ENCODE results near the gene OARD1.
"Not testable (repeated sequence)": the region's sequence is repeated elsewhere in the genome, so short reads cannot be mapped to it uniquely, and the experiment has no call there.

OARD1 gene

DNA sequence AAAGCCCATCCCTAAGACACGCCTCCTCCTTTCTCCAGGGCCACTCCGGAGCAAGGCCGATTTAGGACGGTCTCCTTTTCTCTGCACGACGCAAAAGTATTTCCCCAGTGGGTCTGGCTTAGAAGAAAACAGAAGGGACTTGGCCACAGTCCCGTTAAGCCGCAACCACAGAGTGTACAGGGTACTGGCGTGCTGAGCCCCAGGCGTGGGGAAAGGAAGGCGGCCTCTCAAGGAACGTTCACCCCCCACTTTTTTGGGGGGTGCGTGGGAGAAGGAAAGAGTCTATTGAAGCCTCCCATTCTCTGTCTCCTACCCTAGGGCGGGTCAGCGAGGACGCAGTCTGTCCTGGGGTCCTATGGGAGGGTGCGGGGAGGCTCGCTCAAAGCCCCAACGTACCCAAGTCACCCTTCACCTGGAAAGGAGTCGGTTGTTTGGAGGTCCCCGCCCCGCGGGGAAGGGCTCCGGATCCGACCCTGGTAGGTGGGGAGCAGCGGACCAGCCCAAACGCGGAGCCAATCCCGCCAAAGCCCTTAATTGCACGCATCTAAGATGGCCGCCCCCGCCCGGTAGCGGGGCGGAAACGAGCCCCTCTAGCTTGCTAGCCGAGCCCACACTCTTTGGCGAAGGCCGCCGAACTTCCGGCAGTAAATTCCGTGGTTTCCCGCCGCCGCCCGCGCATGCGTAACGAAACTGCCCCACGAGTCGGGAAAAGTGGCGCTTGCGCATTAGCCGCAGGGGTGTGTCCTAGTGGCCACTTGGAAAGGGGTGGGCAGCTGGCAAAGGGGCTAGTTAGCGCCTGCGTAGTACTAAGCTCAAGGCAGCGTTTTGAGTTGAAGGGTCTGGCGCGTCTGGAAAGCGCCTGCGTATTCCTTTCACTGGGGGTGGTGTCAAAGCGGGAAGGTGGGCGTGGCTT, at the start of gene OARD1:
Gene OARD1 (minus strand): TSS at position 434 of the 913 bp plus-strand sequence. CDS start 722 bp downstream, outside the sequence.
- DNase-seq (ENCODE audit: extremely low read depth, insufficient read length): peak; percentile 99
- Histone ChIP-seq H3K36me3 (ENCODE audit: control insufficient read depth, insufficient read depth, low read length) (peaks cover 1% of the 10 kb centered on the region; the same call in 1 of the 2 replicates), H3K4me3 (replicated peaks; ENCODE audit: low read depth, low read length) (peak within 1 kb of the TSS; percentile 100), H3K27me3 (replicated peaks; ENCODE audit: control insufficient read depth, insufficient read depth, low read length) (no peaks in the 10 kb centered on the region)
- no peak for TF ChIP-seq CTCF (IDR thresholded peaks at IDR 0.05; ENCODE audit: insufficient read depth, low read length, poor library complexity, severe bottlenecking)

- TF ChIP-seq CTCF (IDR thresholded peaks at IDR 0.05; ENCODE audit: insufficient read depth, low read length, poor library complexity, severe bottlenecking): no peak
- no peak overlapping the region for H3K4me3 ChIP-seq (replicated peaks; ENCODE audit: low read depth, low read length)
- no peaks in the 10 kb centered on the region for H3K27me3 ChIP-seq (replicated peaks; ENCODE audit: control insufficient read depth, insufficient read depth, low read length)
- no peak for DNase-seq (ENCODE audit: extremely low read depth, insufficient read length)
- no peaks in the 10 kb centered on the region for H3K36me3 ChIP-seq (ENCODE audit: control insufficient read depth, insufficient read depth, low read length)
Observed at GRCh38 chr6:41120058-41120457, 47.9 kb upstream of the OARD1 start.

GRCh38 chr6:41119508-41119907, 47.4 kb upstream of the OARD1 start:
- no peak for DNase-seq (ENCODE audit: extremely low read depth, insufficient read length)
- TF ChIP-seq CTCF (IDR thresholded peaks at IDR 0.05; ENCODE audit: insufficient read depth, low read length, poor library complexity, severe bottlenecking): no peak
- no peak overlapping the region for H3K4me3 ChIP-seq (replicated peaks; ENCODE audit: low read depth, low read length)
- no peaks in the 10 kb centered on the region for H3K27me3 ChIP-seq (replicated peaks; ENCODE audit: control insufficient read depth, insufficient read depth, low read length)
- H3K36me3 ChIP-seq (ENCODE audit: control insufficient read depth, insufficient read depth, low read length): no peaks in the 10 kb centered on the region

GRCh38 chr6:41115027-41115426, 42.9 kb upstream of the OARD1 start:
- not testable (repeated sequence) for H3K27me3 ChIP-seq (replicated peaks; ENCODE audit: control insufficient read depth, insufficient read depth, low read length); H3K36me3 ChIP-seq (ENCODE audit: control insufficient read depth, insufficient read depth, low read length); DNase-seq (ENCODE audit: extremely low read depth, insufficient read length)

DNA sequence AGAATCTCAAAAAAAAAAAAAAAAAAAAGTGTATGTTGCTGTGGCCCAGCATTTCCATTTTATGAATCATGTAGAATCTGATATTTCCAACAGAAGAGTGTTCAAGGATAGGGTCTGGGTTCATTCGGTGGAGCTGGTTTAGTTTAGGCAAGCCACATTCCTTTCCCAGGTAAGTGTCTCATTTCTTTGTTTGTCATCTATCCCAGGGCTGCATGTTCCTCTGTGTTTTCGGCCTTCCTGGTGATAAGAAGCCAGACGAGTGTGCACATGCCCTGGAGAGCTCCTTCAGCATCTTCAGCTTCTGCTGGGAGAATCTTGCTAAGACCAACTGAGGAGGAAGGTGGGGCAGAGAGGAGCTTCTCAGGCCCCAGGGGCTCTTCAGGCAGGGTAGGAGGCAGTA, 38.9 kb upstream of the OARD1 start:
- no peak for TF ChIP-seq CTCF (IDR thresholded peaks at IDR 0.05; ENCODE audit: insufficient read depth, low read length, poor library complexity, severe bottlenecking)
- Histone ChIP-seq H3K4me3 (replicated peaks; ENCODE audit: low read depth, low read length) (no peak overlapping the region), H3K27me3 (replicated peaks; ENCODE audit: control insufficient read depth, insufficient read depth, low read length) (no peaks in the 10 kb centered on the region), H3K36me3 (ENCODE audit: control insufficient read depth, insufficient read depth, low read length) (no peaks in the 10 kb centered on the region)
- DNase-seq (ENCODE audit: extremely low read depth, insufficient read length): no peak

More at GRCh38 chr6:41115027-41115426, 42.9 kb upstream of the OARD1 start:
- H3K4me3 ChIP-seq (replicated peaks; ENCODE audit: low read depth, low read length): not testable (repeated sequence)

GRCh38 chr6:41103847-41104246, 31.7 kb upstream of the OARD1 start:
- no peaks in the 10 kb centered on the region for H3K27me3 ChIP-seq (replicated peaks; ENCODE audit: control insufficient read depth, insufficient read depth, low read length)
- H3K36me3 ChIP-seq (ENCODE audit: control insufficient read depth, insufficient read depth, low read length): no peaks in the 10 kb centered on the region; the same call in 1 of the 2 replicates
- no peak for TF ChIP-seq CTCF (IDR thresholded peaks at IDR 0.05; ENCODE audit: insufficient read depth, low read length, poor library complexity, severe bottlenecking)
- DNase-seq (ENCODE audit: extremely low read depth, insufficient read length): no peak
- H3K4me3 ChIP-seq (replicated peaks; ENCODE audit: low read depth, low read length): no peak overlapping the region
